MCF 10A (cell line): ENCODE results near the gene SETD1B. TPM values are rescaled to one million over a fixed set of nuclear protein-coding genes. Genes with fewer than 3 reads are reported as not detected.
"Not testable (repeated sequence)": the region's sequence is repeated elsewhere in the genome, so short reads cannot be mapped to it uniquely, and the experiment has no call there.

Experiments used
- BruUV-seq: library from RNA; stranded (reverse); fragments of 400-500 nt; replicated peaks from 2 replicates; lab custom pipeline; 2021; lab: Mats Ljungman, UMichigan
- CTCF ChIA-PET: fragments of 300-600 bp; sonication (Branson Sonifier 250); formaldehyde crosslinking; extraction: SDS; loops from one replicate; lab custom pipeline; 2021; ENCODE audit warnings: antibody characterized with exemption, inconsistent platforms; lab: Yijun Ruan, JAX
- POLR2A ChIA-PET: fragments of 300-600, 350-650 bp; sonication (Branson Sonifier 250); formaldehyde crosslinking; extraction: SDS; loops from one replicate; lab custom pipeline; 2020; ENCODE audit warnings: antibody characterized with exemption, inconsistent platforms; lab: Yijun Ruan, JAX
- DNase-seq: peaks from one replicate; pipeline ENCODE4 v3.0.0-alpha.2; 2018; ENCODE audit not compliant: unreplicated experiment
- H3K27ac Mint-ChIP-seq: one replicate; pipeline ENCODE4 v1.8.0; 2022; ENCODE audit warnings: mild to moderate bottlenecking, low read depth, mixed read lengths; ENCODE audit not compliant: unreplicated experiment
- H3K27me3 Mint-ChIP-seq: one replicate; pipeline ENCODE4 v1.8.0; 2022; ENCODE audit warnings: mixed read lengths; ENCODE audit not compliant: insufficient read depth, unreplicated experiment
- H3K36me3 Mint-ChIP-seq: one replicate; pipeline ENCODE4 v1.8.0; 2022; ENCODE audit warnings: mild to moderate bottlenecking, moderate library complexity, mixed read lengths; ENCODE audit not compliant: insufficient read depth, unreplicated experiment
- H3K4me1 Mint-ChIP-seq: one replicate; pipeline ENCODE4 v1.8.0; 2022; ENCODE audit warnings: mixed read lengths; ENCODE audit not compliant: insufficient read depth, unreplicated experiment
- H3K4me3 Mint-ChIP-seq: one replicate; pipeline ENCODE4 v1.8.0; 2022; ENCODE audit warnings: mild to moderate bottlenecking, moderate library complexity, mixed read lengths; ENCODE audit not compliant: unreplicated experiment
- H3K9me3 Mint-ChIP-seq: one replicate; pipeline ENCODE4 v1.8.0; 2022; ENCODE audit warnings: mixed read lengths; ENCODE audit not compliant: unreplicated experiment
- intact Hi-C: fragments of 100-400 bp; cut with micrococcal nuclease; formaldehyde crosslinking; loops from 2 replicates; pipeline ENCODE4 v1.14.1; 2022
- total RNA-seq: library from RNA; stranded (reverse); gene quantifications from 2 replicates; pipeline ENCODE4 v1.2.3, GENCODE V29; 2022
- TF ChIP-seq, protein P1 (sequence below): fragments of 200-600 bp; IDR thresholded peaks from one replicate; pipeline ENCODE4 v1.8.0; 2022; ENCODE audit warnings: antibody characterized with exemption, mild to moderate bottlenecking; ENCODE audit not compliant: unreplicated experiment

Gene SETD1B
- total RNA-seq, 1 experiment from 2014 or later = 19.7 TPM

DNA sequence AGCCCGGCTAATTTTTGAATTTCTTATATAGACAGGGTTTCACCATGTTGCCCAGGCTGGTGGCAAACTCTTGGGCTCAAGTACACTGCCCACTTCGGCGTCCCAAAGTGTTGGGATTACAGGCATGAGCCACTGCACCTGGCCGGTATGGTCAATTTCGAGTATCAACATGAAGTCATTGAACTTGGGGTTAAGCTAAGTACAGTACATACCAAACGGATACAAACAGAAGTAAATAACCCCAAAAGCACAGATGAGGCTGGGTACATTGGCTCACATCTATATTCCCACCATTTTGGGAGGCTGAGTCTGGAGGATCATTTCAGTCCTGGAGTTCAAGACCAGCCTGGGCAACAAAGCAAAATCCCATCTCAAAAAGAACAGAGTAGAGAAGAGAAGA, 71.8 kb downstream of the SETD1B start:
- POLR2A ChIA-PET = interaction anchor here (1.2 kb wide), 1 partner anchor 73 kb away, joined by 3 read pairs; no protein-coding TSS in a partner anchor
- intact Hi-C loops = no loop called here
- peaks cover 7% of the 10 kb centered on the region for H3K4me1 Mint-ChIP-seq
- H3K9me3 Mint-ChIP-seq = no peaks in the 10 kb centered on the region
- CTCF ChIA-PET = no interaction called here
- TF ChIP-seq, protein P1, sequence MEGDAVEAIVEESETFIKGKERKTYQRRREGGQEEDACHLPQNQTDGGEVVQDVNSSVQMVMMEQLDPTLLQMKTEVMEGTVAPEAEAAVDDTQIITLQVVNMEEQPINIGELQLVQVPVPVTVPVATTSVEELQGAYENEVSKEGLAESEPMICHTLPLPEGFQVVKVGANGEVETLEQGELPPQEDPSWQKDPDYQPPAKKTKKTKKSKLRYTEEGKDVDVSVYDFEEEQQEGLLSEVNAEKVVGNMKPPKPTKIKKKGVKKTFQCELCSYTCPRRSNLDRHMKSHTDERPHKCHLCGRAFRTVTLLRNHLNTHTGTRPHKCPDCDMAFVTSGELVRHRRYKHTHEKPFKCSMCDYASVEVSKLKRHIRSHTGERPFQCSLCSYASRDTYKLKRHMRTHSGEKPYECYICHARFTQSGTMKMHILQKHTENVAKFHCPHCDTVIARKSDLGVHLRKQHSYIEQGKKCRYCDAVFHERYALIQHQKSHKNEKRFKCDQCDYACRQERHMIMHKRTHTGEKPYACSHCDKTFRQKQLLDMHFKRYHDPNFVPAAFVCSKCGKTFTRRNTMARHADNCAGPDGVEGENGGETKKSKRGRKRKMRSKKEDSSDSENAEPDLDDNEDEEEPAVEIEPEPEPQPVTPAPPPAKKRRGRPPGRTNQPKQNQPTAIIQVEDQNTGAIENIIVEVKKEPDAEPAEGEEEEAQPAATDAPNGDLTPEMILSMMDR = no peak
- no TSS peak for BruUV-seq
- H3K4me3 Mint-ChIP-seq = no peak overlapping the region
- H3K27ac Mint-ChIP-seq = no peak overlapping the region
- no peak for DNase-seq
- no peaks in the 10 kb centered on the region for H3K36me3 Mint-ChIP-seq
- no peaks in the 10 kb centered on the region for H3K27me3 Mint-ChIP-seq

DNA sequence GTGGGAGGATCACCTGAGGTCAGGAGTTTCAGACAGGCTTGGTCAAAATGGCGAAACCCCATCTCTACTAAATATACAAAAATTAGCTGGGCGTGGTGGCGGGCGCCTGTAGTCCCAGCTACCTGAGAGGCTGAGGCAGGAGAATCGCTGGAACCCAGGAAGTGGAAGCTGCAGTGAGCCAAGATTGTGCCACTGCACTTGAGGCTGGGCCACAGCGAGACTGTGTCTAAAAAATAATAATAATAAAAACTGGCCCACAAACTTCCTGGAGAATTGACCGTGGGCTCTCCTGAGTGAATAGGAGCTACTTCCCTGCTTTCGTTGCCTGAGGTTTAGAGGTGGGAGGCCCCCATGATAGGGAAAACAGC, 72.3 kb downstream of the SETD1B start:
- intact Hi-C loops, H3K9me3 Mint-ChIP-seq, H3K4me3 Mint-ChIP-seq, BruUV-seq, H3K27ac Mint-ChIP-seq, H3K27me3 Mint-ChIP-seq, DNase-seq, CTCF ChIA-PET, H3K4me1 Mint-ChIP-seq, H3K36me3 Mint-ChIP-seq: not testable (repeated sequence)
- POLR2A ChIA-PET = interaction anchor here (1.2 kb wide), 1 partner anchor 73 kb away, joined by 3 read pairs; no protein-coding TSS in a partner anchor

Other genes with a start within 250 kb of the SETD1B start
- 15.5 and 19.5 TPM in 2 replicates for gene KDM2B, start 223.0 kb upstream of the SETD1B start, total RNA-seq
- 12.1 and 16.3 TPM in 2 replicates for gene ORAI1, start 177.5 kb upstream of the SETD1B start, total RNA-seq
- gene MORN3, start 134.4 kb upstream of the SETD1B start, total RNA-seq = 0.35 and 0.52 TPM in 2 replicates
- gene TMEM120B, start 91.3 kb upstream of the SETD1B start, total RNA-seq = 10.5 and 14.2 TPM in 2 replicates
- 9.5 and 11.6 TPM in 2 replicates for gene RHOF, start 10.3 kb upstream of the SETD1B start, total RNA-seq
- gene HPD, start 54.9 kb downstream of the SETD1B start, total RNA-seq = 0.21 TPM in 1 of 2 replicates, not detected in the other
- gene PSMD9, start 84.8 kb downstream of the SETD1B start, total RNA-seq = 96.3 and 105 TPM in 2 replicates
- 19.7 and 23.5 TPM in 2 replicates for gene CFAP251, start 114.6 kb downstream of the SETD1B start, total RNA-seq
- 17.9 and 18.1 TPM in 2 replicates for gene BCL7A, start 217.9 kb downstream of the SETD1B start, total RNA-seq